Ovary (tissue), 3 donors: ENCODE measurements around the gene CD28.

Experiments
- CTCF ChIP-seq, 3 donors: fragments of 450-650 bp in 2 of 3; fragments of 200-600 bp in 1 of 3; IDR thresholded peaks; one replicate each; pipeline versions ENCODE4 v1.5.1 to v1.8.0; 2016 to 2022; ENCODE audit warnings: antibody characterized with exemption in 3 of 3, mild to moderate bottlenecking in 1 of 3
- POLR2A ChIP-seq: fragments of 450-650 bp; IDR thresholded peaks from one replicate; pipeline ENCODE4 v1.6.1; 2017; ENCODE audit warnings: antibody characterized with exemption, mild to moderate bottlenecking, moderate library complexity
- donor health status: DM: no; HTN: no; CAD: no.

- TF ChIP-seq CTCF (IDR thresholded peaks at IDR 0.05) (no peak), POLR2A (no peak)
Observed at GRCh38 chr2:203743441-203743981, 37.1 kb downstream of the CD28 start.
